ENCODE results near the gene VSNL1. TPM values are rescaled to one million over a fixed set of nuclear protein-coding genes. Genes with fewer than 3 reads are reported as not detected.

Gene VSNL1
- total RNA-seq, 2 donors from 2014 or later: 0.66 to 4.2 TPM

- DNase-seq: no peak
- TF ChIP-seq CTCF (IDR thresholded peaks at IDR 0.05): no peak
- no peak for TF ChIP-seq POLR2A (IDR thresholded peaks at IDR 0.05)
- no peak for ATAC-seq
- no peaks in the 10 kb centered on the region for H3K4me1 ChIP-seq
- no peaks in the 10 kb centered on the region for H3K9me3 ChIP-seq
- WGBS, 2 donors: 93% methylated on average over 11 of the region's 11 CpGs
- H3K27ac ChIP-seq: no peak overlapping the region
- H3K36me3 ChIP-seq (replicated peaks in 1 of 2; ENCODE audit: insufficient read depth in 1 of 2, low read depth in 2 of 2): no peaks in the 10 kb centered on the region
- intact Hi-C loops (cut with DNase I): no loop called here
- no peak overlapping the region for H3K4me3 ChIP-seq
- no peaks in the 10 kb centered on the region for H3K27me3 ChIP-seq
Observed at GRCh38 chr2:17649026-17649425, 108.5 kb downstream of the VSNL1 start.

- Histone ChIP-seq H3K9me3 (no peaks in the 10 kb centered on the region), H3K36me3 (replicated peaks in 1 of 2; ENCODE audit: insufficient read depth in 1 of 2, low read depth in 2 of 2) (no peaks in the 10 kb centered on the region), H3K4me3 (no peak overlapping the region), H3K27me3 (no peaks in the 10 kb centered on the region), H3K27ac (no peak overlapping the region), H3K4me1 (no peaks in the 10 kb centered on the region)
- 78 to 80% methylated on average over 9 of the region's 9 CpGs for WGBS, 2 donors
- DNase-seq (no peak), ATAC-seq (no peak)
- intact Hi-C loops (cut with DNase I): no loop called here
- TF ChIP-seq CTCF (IDR thresholded peaks at IDR 0.05) (no peak), POLR2A (IDR thresholded peaks at IDR 0.05) (no peak)
Observed at GRCh38 chr2:17652681-17653394, 112.3 kb downstream of the VSNL1 start.

DNA sequence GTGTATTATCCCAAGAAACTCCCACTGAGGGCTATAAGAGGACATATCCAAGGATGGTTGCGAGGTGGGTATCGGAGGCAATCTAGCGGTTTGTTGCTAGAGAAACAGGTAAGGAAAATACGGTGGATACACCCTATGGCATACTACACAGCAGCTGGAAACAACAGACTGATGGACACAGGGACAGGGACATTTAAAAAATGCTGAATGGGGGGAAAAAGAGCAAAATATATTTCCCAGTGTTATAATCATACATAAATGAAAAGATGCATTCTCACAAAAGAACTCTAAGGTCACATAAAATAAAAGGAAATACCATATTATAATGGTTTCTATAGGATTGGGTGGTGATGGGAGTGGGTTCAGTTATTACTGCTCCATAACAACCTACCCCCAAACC, 117.3 kb downstream of the VSNL1 start:
- Histone ChIP-seq H3K4me1 (no peaks in the 10 kb centered on the region), H3K27me3 (no peaks in the 10 kb centered on the region), H3K36me3 (replicated peaks in 1 of 2; ENCODE audit: insufficient read depth in 1 of 2, low read depth in 2 of 2) (no peaks in the 10 kb centered on the region), H3K9me3 (no peaks in the 10 kb centered on the region), H3K4me3 (no peak overlapping the region), H3K27ac (no peak overlapping the region)
- WGBS, 2 donors: 87 to 93% methylated on average over 4 of the region's 4 CpGs
- TF ChIP-seq POLR2A (IDR thresholded peaks at IDR 0.05) (no peak), CTCF (IDR thresholded peaks at IDR 0.05) (no peak)
- ATAC-seq: no peak
- intact Hi-C loops (cut with DNase I): no loop called here
- no peak for DNase-seq

DNA sequence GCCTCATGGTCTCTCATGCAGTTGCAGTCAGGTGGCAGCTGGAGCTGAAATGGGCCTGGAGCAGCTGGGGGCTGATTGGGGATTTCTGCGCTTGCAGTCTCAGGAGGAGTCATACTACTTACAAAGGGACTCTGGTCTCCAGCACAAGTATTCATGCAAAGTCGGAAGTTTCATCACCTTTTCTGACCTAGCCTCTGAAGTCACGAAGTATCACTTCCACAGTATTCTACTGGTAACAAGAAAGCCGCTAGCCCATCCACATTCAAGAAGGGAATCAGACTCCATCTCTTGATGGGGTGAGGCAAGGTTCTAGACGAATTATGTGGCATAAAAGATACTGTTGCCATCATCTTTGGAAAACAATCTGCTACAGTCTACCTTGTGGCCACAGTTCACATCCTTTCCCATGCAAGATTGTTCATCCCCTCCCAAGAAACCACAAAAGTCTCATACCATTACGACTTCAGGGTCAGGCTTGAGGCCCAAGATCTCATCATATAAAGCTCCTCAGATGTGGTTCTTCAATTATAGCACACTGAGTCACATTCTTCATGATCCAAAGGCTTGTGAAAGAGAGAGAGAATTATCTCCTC, 117.9 kb downstream of the VSNL1 start:
- 84 to 86% methylated on average over 6 of the region's 6 CpGs for WGBS, 2 donors
- H3K4me3 ChIP-seq: no peak overlapping the region
- no peak for ATAC-seq
- no peak overlapping the region for H3K27ac ChIP-seq
- no peak for DNase-seq
- H3K27me3 ChIP-seq: no peaks in the 10 kb centered on the region
- no peaks in the 10 kb centered on the region for H3K9me3 ChIP-seq
- no peak for TF ChIP-seq CTCF (IDR thresholded peaks at IDR 0.05)
- TF ChIP-seq POLR2A (IDR thresholded peaks at IDR 0.05): no peak
- intact Hi-C loops (cut with DNase I): no loop called here
- H3K36me3 ChIP-seq (replicated peaks in 1 of 2; ENCODE audit: insufficient read depth in 1 of 2, low read depth in 2 of 2): no peaks in the 10 kb centered on the region
- no peaks in the 10 kb centered on the region for H3K4me1 ChIP-seq

DNA sequence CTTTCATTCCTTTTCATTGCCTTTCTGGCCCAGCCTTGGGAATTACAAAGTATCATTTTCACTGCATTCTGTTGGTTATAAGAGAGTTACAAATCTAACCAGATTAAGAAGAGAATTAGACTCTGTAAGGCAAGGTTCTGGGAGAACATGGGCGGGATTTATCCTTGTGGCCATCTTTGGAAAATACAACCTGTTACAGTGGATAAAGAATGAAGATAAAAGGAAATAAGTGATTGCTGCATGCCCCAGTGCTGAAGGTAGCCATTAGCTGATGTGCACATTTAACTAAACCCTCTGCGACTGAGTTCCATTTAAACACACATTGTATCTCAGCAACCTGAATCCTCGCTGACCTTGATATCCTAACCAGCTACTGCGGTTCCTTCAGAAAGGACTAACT, 119.7 kb downstream of the VSNL1 start:
- ATAC-seq: no peak
- Histone ChIP-seq H3K27ac (no peak overlapping the region), H3K27me3 (no peaks in the 10 kb centered on the region), H3K4me1 (no peaks in the 10 kb centered on the region), H3K9me3 (no peaks in the 10 kb centered on the region), H3K4me3 (no peak overlapping the region), H3K36me3 (replicated peaks in 1 of 2; ENCODE audit: insufficient read depth in 1 of 2, low read depth in 2 of 2) (no peaks in the 10 kb centered on the region)
- intact Hi-C loops (cut with DNase I): no loop called here
- no peak for DNase-seq
- no peak for TF ChIP-seq CTCF (IDR thresholded peaks at IDR 0.05)
- no peak for TF ChIP-seq POLR2A (IDR thresholded peaks at IDR 0.05)
- 68 to 84% methylated on average over 4 of the region's 4 CpGs for WGBS, 2 donors

All from body of pancreas (tissue), 4 donors.